Coronary artery (tissue), 2 donors: ENCODE data around the gene ATAD3C.
A peak's percentile ranks its signal among the peaks of the same experiment; 100 is the strongest.

Experiments used
- DNase-seq: peaks from one replicate; pipeline ENCODE4 v3.0.0-alpha.2; 2017; ENCODE audit warnings: low spot score
- H3K27ac ChIP-seq, 2 donors: fragments of 200-600 bp; sonication (generic); one replicate each; pipeline ENCODE4 v1.5.1; 2016 to 2019
- H3K4me3 ChIP-seq: fragments of 200-600 bp; sonication (generic); 2 replicates; pipeline ENCODE4 v1.5.1; 2016; ENCODE audit warnings: mild to moderate bottlenecking, moderate library complexity
- TF ChIP-seq, protein P1 (sequence below): fragments of 200-600 bp; sonication (generic); IDR thresholded peaks from one replicate; pipeline ENCODE4 v1.5.1; 2019; ENCODE audit warnings: antibody characterized with exemption

The ATAD3C gene

DNA sequence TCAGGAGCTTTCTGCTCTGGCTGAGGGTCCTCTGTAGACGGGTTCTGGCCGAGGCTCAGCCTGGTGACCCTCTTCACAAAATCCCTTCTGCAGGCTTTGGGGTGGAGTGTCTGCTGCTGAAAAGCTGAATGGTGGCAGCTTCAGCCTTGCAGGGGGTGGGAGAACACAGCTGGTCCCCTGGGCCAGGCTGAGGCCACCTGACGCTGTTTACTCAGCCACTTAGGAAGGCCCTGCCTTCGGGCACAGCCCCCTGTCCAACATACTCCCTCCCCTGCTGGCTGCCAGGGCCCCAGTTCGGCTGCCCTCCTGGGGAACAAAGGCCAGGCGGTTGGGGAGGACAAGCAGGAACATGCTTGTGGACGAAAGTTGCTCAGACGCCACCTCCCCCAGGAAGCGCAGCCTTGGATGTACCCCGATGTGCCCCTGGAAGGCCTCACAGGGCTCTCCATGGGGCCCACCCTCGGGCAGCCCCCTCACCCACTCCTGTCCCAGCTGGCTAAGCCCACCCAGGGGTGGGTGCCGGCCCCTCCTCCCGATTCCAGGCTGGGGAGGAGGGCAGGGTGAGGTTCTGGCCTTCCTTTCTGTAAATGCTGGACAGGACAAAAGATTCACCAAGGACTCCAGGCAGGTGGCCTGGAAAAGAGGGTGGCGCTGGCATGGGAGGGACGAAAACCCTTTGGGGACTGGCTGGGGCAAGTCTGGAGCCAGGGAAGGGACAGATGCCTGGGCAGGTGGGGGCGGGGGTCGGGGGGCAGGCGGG lies 28.2 kb upstream of the ATAD3C start, which contains the start of gene ANKRD65:
Gene ANKRD65 (minus strand): TSS at position 130 of the 760 bp plus-strand sequence. CDS start 271 bp downstream, outside the sequence.
- TF ChIP-seq, protein P1, sequence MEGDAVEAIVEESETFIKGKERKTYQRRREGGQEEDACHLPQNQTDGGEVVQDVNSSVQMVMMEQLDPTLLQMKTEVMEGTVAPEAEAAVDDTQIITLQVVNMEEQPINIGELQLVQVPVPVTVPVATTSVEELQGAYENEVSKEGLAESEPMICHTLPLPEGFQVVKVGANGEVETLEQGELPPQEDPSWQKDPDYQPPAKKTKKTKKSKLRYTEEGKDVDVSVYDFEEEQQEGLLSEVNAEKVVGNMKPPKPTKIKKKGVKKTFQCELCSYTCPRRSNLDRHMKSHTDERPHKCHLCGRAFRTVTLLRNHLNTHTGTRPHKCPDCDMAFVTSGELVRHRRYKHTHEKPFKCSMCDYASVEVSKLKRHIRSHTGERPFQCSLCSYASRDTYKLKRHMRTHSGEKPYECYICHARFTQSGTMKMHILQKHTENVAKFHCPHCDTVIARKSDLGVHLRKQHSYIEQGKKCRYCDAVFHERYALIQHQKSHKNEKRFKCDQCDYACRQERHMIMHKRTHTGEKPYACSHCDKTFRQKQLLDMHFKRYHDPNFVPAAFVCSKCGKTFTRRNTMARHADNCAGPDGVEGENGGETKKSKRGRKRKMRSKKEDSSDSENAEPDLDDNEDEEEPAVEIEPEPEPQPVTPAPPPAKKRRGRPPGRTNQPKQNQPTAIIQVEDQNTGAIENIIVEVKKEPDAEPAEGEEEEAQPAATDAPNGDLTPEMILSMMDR = no peak
- DNase-seq = no peak
- Histone ChIP-seq H3K4me3 (peak within 1 kb of the TSS; percentile 65), H3K27ac (peak within 1 kb of the TSS in 1 of 2 donors; percentile 48)

GRCh38 chr1:1421907-1422464 lies 27.5 kb upstream of the ATAD3C start:
- no peak for DNase-seq
- no peak overlapping the region for H3K4me3 ChIP-seq
- TF ChIP-seq, protein P1 = no peak
- H3K27ac ChIP-seq = no peak overlapping the region

- Histone ChIP-seq H3K4me3 (no peak overlapping the region), H3K27ac (no peak overlapping the region)
- no peak for DNase-seq
- TF ChIP-seq, protein P1 = no peak
Observed at GRCh38 chr1:1422465-1423244, 26.8 kb upstream of the ATAD3C start.

- Histone ChIP-seq H3K27ac (no peak overlapping the region), H3K4me3 (no peak overlapping the region)
- TF ChIP-seq, protein P1 = no peak
- no peak for DNase-seq
Observed at GRCh38 chr1:1423245-1423597, 26.3 kb upstream of the ATAD3C start.

DNA sequence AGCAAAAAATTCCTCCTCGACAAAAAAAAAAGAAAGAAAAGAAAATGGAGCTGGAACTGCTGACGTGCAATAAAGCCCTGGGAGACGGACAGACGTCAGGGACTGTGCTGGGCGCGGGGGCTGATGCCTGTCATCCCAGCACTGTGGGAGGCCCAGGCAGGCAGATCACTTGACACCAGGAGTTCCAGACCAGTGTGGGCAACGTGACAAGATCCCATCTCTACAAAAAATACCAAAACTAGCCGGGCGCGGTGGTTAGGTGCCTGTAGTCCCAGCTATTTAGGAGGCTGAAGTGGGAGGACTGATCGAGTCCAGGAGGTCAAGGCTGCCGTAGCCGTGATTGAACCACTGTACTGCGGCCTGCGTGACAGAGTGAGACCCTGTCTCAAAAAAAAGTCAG lies 24.8 kb upstream of the ATAD3C start:
- TF ChIP-seq, protein P1 = no peak
- no peak overlapping the region for H3K4me3 ChIP-seq
- no peak for DNase-seq
- H3K27ac ChIP-seq = no peak overlapping the region

GRCh38 chr1:1425426-1425752 lies 24.1 kb upstream of the ATAD3C start:
- TF ChIP-seq, protein P1 = no peak
- no peak overlapping the region for H3K27ac ChIP-seq

More at GRCh38 chr1:1425426-1425752, 24.1 kb upstream of the ATAD3C start:
- H3K4me3 ChIP-seq = no peak overlapping the region
- no peak for DNase-seq
